Hindlimb muscle (tissue), 1 donor: ENCODE measurements around the gene AGPS. TPM values are rescaled to one million over a fixed set of nuclear protein-coding genes. Genes with fewer than 3 reads are reported as not detected.
"Not testable (repeated sequence)": the region's sequence is repeated elsewhere in the genome, so short reads cannot be mapped to it uniquely, and the experiment has no call there.

ENCODE experiments used
- DNase-seq: peaks from one replicate; pipeline ENCODE4 v3.0.0-alpha.2; 2013
- polyA plus RNA-seq: library from polyadenylated mRNA; unstranded; fragments of 120-200 nt; gene quantifications from one replicate; pipeline ENCODE4 v1.2.1, GENCODE V29; 2013; ENCODE audit not compliant: insufficient read length

Gene AGPS
- polyA plus RNA-seq, 1 donor, result 27.5 TPM

DNA sequence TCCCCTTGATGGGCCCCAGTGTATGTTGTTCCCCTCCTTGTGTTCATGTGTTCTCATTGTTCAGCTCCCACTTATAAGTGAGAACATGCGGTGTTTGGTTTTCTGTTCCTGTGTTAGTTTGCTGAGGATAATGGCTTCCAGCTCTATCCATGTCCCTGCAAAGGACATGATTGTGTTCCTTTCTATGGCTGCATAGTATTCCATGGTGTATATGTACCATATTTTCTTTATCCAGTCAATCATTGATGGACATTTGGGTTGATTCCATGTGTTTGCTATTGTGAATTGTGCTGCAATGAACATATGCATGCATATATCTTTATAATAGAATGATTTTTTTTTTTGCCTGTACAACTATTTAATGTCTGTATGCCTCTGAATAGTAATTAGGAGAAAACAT is 31.5 kb downstream of the AGPS start:
- DNase-seq, result not testable (repeated sequence)

- DNase-seq, result not testable (repeated sequence)
Observed at GRCh38 chr2:177424620-177425019, 32.0 kb downstream of the AGPS start.

GRCh38 chr2:177427316-177427715 is 34.7 kb downstream of the AGPS start:
- DNase-seq, result no peak

DNA sequence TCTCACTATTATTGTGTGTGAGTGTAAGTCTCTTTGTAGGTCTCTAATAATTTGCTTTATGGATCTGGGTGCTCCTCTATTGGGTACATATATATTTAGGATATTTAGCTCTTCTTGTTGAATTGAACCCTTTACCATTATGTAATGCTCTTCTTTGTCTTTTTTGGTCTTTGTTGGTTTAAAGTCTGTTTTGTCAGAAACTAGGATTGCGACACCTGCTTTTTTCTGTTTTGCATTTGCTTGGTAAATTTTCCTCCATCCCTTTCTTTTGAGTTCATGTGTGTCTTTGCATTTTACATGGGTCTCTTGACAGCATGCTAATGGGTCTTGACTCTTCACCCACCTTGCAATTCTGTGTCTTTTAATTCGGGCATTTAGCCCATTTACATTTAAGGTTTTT is 35.4 kb downstream of the AGPS start:
- DNase-seq, result not testable (repeated sequence)

DNA sequence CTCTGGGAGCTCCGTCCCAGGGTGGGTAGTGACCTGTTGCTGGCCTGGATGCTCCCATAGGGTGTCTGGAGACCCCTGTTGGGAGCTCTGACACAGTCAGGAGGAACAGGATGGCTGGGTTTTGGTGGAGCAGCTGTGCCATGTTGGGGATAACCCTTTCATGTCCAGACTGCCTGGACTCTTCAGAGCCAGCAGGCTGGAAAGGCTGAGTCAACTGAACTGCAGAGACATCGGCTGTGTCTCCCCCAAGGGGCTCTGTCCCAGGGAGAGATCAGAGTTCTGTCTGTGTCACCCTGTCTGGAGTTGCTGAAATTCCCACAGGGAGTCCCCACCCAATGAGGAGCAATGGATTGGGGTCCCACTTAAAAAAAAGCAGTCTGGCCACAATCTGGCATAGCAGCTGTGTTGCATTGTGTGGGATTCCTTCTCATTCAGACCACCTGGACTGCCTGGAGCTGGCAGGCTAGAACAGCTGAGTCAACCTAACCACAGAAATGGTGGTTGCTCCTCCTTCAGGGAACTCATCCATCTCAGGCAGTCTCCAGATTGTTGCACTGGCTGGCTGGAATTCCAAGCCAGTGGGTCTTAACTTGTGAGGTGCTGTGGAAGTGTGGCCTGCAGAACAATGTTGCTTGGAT is 37.2 kb downstream of the AGPS start:
- no peak for DNase-seq

DNA sequence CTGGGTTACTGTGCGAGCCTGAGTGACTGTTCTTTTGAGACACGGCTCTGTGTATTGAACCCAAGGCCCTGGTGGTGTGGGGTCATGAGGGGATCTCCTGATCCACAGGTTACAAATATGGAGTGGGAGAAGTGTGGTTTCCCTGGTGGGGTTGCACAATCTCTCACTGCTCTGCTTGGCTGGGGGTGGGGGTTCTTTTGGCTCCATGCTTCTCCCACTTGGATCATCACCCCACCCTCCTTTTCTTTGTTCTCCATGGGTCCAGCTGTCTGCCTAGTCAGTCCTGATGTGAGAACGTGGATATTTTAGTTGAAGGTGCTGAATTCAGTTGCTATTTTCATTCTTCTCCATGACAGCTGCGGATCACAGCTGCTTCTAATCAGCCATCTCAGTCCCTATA is 37.8 kb downstream of the AGPS start:
- no peak for DNase-seq

DNA sequence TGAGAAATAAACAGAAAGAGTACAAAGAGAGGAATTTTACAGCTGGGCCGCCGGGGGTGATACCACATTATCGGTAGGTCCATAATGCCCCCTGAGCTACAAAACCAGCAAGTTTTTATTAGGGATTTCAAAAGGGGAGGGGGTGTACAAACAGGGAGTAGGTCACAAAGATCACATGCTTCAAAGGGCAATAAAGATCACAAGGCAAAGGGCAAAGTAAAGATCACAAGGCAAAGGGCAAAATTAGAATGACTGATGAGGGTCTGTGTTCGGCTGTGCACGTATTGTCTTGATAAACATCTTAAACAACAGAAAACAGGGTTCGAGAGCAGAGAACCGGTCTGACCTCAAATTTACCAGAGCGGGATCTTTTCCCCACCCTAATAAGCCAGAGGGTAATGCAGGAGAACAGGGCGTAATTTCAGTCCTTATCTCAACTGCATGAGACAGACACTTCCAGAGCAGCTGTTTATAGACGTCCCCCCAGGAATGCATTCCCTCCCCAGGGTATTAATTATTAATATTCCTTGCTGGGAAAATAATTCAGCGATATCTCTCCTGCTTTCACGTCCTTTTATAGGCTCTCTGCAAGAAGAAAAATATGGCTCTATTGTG is 38.6 kb downstream of the AGPS start:
- DNase-seq, result not testable (repeated sequence)

DNA sequence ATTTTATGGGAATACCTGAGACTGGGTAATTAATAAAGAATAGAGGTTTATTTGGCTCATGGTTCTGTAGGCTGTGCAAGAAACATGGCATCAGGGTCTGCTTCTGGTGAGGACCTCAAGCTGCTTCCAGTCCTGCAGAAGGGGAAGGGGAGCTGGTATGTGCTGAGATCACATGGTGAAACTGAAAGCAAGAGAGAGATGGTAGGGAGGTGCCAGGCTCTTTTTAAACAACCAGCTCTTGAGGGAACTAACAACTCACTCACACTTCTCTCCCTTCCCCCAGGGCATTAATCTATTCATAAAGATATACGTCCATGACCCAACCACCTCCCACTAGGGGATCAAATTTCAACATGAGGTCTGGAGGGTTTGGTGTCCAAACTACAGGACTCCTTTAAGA is 40.1 kb downstream of the AGPS start:
- no peak for DNase-seq

- no peak for DNase-seq
Observed at GRCh38 chr2:177433402-177433801, 40.8 kb downstream of the AGPS start.

DNA sequence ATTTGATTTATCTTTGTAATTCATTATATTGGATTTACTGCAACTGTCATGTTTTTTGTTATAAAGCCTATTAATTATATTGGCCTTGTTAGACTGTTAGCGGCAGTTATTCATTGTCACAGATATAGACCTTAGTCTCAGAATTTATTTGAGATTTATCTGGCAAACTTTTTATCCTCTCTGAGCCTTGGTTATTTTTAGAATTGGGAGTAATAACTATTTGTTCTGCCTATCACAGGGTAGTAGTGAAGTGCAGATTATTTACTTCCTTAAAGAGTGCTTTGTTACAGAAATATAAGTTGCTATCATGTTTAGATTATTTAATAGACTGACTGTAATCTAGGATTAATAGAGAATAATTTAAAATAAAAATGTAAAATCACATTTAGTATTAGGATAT is 41.9 kb downstream of the AGPS start:
- DNase-seq, result no peak

DNA sequence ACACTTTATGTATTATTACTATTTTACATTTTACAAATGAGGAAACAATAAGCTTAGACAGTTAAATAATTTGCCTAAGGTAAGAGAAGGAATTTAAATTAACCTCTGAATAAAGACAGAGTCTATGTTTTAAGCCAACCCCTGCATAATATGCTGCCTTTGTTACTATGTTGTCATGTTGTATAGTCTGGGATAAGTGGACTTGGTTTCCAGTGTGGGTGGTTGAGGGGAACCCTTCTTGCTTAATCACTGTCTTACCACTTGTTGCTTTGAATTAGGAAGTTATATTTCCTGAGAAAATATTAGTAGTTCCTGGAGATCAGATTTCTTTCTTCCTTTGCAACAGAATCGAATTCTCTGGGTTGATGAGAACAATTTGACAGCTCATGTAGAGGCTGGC is 52.6 kb downstream of the AGPS start:
- DNase-seq, result no peak

DNA sequence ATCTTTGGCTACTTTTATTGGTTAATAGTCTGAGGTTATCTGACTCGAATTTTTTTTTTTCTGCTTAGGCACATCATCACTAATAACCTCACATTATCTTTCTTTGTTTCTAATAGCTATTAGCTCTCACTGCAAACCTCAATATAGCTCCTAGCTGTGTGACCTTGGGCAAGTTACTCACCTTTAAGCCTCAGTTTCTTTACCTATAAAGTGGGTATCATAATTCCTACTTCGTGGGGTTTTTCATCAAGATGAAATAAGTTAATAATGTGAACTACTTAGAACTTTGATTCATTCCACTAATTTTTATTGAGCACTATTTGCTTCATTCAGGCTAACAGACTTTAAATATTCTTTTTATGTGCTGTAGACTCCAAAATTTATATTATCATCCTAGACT is 55.5 kb downstream of the AGPS start:
- no peak for DNase-seq

DNA sequence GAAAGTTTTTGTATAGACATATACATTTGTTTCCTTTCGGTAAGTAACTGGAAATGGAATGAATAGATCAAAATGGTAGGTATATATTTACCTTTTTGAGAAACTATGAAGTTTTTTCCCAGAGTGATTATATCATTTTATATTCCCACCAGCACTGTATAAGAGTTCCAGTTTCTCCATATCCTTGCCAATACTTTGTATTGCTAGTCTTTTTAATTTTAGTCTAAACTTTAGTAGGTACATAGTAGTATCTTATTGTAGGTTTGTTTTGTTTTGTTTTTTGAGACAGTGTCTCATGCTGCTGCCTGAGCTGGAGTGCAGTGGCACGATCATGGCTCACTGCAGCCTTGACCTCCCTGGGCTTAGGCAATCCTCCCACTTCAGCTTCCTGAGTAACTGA is 56.6 kb downstream of the AGPS start:
- DNase-seq, result no peak

- no peak for DNase-seq
Observed at GRCh38 chr2:177455187-177455586, 62.6 kb downstream of the AGPS start.

DNA sequence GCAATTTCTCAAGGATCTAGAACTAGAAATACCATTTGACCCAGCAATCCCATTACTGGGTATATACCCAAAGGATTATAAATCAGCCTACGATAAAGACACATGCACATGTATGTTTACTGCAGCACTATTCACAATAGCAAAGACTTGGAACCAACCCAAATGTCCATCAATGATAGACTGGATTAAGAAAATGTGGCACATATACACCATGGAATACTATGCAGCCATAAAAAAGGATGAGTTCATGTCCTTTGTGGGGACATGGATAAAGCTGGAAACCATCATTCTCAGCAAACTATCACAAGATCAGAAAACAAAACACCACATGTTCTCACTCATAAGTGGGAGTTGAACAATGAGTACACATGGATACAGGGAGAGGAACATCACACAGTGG is 67.2 kb downstream of the AGPS start:
- DNase-seq, result not testable (repeated sequence)

DNA sequence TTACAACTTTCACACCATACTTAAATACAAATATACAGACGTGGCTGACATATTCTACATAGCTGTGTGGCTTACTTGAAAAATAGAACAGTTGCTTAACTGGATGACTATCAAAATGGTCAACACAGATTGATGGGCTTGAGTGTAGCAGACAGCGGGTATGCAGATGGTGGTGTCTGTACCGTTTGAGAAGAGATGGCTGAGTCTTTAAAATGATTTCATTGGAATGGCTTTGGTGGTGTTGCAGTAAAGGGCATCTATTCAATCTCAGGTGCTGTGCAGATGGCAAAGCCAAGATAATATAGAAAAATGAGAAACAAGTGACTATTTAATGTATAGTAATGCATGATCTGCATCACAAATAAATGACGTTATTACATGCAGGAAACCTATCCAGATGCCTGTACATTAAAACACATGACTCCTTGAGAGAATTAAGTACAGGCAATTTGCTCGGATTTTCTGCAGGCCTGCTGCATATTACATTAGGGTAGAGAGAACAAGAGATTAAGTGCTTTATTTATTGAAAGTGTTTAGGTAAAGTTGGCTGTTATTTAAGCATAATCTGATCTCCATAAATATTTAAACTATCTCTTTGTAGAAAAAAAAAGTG is 68.5 kb downstream of the AGPS start:
- DNase-seq, result no peak

DNA sequence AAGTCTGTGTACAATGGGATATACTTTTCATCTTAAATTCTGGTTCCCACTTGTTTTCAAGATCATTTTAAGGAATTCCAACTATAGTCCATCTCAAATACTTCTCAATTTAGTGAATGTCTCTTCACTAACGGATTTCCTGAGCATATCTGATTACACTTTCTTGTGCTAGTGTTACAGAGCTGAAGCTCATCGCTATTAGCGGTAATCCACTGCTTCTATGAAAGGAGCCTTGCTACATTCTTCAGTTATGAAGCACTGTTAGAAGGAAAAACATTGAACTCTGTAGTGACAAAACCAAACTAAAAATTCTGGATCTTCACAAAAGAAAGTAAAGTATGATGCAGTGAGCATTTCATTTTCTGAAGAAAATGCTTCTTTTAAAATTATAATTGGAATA is 72.0 kb downstream of the AGPS start:
- no peak for DNase-seq

DNA sequence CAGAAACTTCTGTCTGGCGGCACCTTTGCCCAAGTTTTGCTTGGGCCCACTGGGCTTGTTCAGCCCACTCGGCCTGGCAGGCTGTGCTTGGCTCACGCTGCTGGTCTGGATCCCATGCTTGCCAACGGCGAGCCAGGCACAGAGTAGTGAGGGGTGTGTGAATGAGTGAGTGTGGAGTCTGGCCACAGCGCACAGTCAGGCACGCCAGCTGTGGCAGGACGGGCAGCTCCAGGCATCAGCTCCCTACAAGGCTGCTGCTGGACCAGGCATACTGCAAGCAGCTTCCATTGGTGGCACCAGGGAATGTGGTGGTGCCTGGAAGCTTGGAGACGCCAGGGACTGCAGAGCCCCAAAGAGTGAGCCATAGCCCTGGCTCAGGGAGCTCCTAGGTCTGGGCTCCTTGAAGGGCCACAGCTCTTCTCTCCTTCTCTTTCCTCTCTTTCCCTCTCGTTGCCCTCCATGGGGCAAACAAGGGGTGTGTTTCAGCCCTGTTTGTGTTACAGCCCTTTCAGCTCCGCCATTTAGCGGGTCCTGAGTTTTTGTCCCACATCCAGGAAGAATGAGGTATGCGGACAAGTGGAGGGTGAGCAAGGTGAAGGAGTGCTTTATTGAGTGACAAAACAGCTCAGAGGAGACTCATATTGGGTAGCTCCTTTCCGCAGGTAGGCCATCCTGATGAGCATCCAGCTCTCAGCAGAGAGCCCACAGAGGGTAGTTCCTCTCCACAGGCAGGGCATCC is 73.0 kb downstream of the AGPS start:
- DNase-seq, result no peak

GRCh38 chr2:177466337-177467195 is 74.0 kb downstream of the AGPS start:
- DNase-seq, result no peak

DNA sequence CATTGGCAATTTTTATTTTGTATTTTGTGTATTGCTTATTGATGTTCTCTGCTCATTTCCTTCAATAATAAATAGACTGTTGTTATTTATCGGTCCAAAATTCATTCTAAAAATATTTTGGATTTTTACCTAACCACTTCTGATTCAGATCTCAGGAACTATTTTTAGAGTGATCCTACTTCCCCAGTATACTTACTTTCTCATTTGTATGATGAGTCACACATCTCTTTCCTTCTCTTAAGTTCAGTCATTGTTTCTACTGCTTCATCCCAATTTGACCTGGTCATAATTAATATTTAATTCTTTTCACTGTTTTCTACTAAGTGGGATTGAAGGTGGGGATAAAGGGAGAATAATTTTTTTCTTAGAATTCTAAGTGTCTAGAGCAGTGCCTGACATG is 75.1 kb downstream of the AGPS start:
- no peak for DNase-seq

GRCh38 chr2:177471990-177472389 is 79.4 kb downstream of the AGPS start:
- no peak for DNase-seq

DNA sequence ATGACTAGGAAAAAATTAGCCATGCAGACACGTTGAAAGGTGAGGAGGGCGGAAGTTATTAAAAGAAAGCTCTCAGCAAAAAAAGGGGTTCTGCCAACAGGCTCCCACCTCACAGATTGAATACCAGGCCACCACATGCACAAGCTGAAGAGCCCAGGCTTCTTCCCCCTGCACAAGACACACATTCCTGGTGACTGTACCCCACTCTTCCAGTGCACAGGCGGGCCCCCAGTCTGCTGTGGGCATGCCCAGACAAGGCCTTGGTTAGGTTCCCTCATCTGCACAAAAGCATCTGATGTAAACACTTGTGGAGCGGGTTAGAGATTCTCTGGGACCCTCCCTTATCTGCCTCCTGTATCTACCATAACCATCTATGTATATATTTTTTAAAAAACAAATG is 81.7 kb downstream of the AGPS start:
- no peak for DNase-seq

- DNase-seq, result no peak
Observed at GRCh38 chr2:177474998-177475397, 82.4 kb downstream of the AGPS start.
